ENCODE data around the gene DENND5A. TPM values are rescaled to one million over a fixed set of nuclear protein-coding genes. Genes with fewer than 3 reads are reported as not detected.

Gene DENND5A
- total and polyA plus RNA-seq, 2 of the 8 experiments (the other 6 are each of a cell fraction or from before 2014, with no cell fraction given), result 65.7 to 139 TPM

GRCh38 chr11:9091044-9091922 lies 173.9 kb downstream of the DENND5A start, which contains the start of gene SCUBE2 (continued):
- TF ChIP-seq CTCF (IDR thresholded peaks at IDR 0.05; ENCODE audit: control extremely low read depth in 1 of 3, insufficient read depth in 1 of 3, low read depth in 1 of 3, low read length in 3 of 3), result no peak
- no peak for TF ChIP-seq NRF1 (IDR thresholded peaks at IDR 0.05; ENCODE audit: low read depth, low read length)
- TF ChIP-seq EP300 (IDR thresholded peaks at IDR 0.05; ENCODE audit: borderline replicate concordance in 1 of 2, low read depth in 2 of 2, low read length in 2 of 2), result no peak
- TF ChIP-seq SIN3A (conservative IDR thresholded peaks at IDR 0.05 in 1 of 2, IDR thresholded peaks at IDR 0.05 in 1 of 2; ENCODE audit: low read depth in 1 of 2, low read length in 2 of 2), result no peak
- TF ChIP-seq TBP (IDR thresholded peaks at IDR 0.05; ENCODE audit: low read depth, low read length), result no peak
- no peak for TF ChIP-seq SP2 (IDR thresholded peaks at IDR 0.05; ENCODE audit: low read length)
- TF ChIP-seq NANOG (IDR thresholded peaks at IDR 0.05; ENCODE audit: insufficient read depth, low read depth, low read length, poor library complexity, severe bottlenecking), result no peak
- no peak for TF ChIP-seq CHD2 (IDR thresholded peaks at IDR 0.05; ENCODE audit: low read length)
- peak; percentile 75; the same call in 1 of the 2 replicates for TF ChIP-seq SUZ12 (IDR thresholded peaks at IDR 0.05; ENCODE audit: low read length)
- TF ChIP-seq BACH1 (IDR thresholded peaks at IDR 0.05; ENCODE audit: low read length), result no peak
- TF ChIP-seq, protein P1, sequence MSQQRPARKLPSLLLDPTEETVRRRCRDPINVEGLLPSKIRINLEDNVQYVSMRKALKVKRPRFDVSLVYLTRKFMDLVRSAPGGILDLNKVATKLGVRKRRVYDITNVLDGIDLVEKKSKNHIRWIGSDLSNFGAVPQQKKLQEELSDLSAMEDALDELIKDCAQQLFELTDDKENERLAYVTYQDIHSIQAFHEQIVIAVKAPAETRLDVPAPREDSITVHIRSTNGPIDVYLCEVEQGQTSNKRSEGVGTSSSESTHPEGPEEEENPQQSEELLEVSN (IDR thresholded peaks at IDR 0.05), result peak; percentile 71
- TF ChIP-seq TAF1 (IDR thresholded peaks at IDR 0.05; ENCODE audit: low read depth, low read length), result no peak
- no peak for TF ChIP-seq PHF8 (conservative IDR thresholded peaks at IDR 0.05; ENCODE audit: low read depth, low read length)
- no peak for TF ChIP-seq KDM5A (IDR thresholded peaks at IDR 0.05; ENCODE audit: low read length)
- TF ChIP-seq RAD21 (IDR thresholded peaks at IDR 0.05 in 1 of 2, conservative IDR thresholded peaks at IDR 0.05 in 1 of 2; ENCODE audit: low read depth in 2 of 2, low read length in 2 of 2), result no peak
- TF ChIP-seq, protein P2, sequence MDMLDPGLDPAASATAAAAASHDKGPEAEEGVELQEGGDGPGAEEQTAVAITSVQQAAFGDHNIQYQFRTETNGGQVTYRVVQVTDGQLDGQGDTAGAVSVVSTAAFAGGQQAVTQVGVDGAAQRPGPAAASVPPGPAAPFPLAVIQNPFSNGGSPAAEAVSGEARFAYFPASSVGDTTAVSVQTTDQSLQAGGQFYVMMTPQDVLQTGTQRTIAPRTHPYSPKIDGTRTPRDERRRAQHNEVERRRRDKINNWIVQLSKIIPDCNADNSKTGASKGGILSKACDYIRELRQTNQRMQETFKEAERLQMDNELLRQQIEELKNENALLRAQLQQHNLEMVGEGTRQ (IDR thresholded peaks at IDR 0.05; ENCODE audit: low read length), result no peak
- TF ChIP-seq, protein P3, sequence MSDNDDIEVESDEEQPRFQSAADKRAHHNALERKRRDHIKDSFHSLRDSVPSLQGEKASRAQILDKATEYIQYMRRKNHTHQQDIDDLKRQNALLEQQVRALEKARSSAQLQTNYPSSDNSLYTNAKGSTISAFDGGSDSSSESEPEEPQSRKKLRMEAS (IDR thresholded peaks at IDR 0.05), result peak; percentile 59; the same call in 1 of the 2 replicates
- TF ChIP-seq MAFK (IDR thresholded peaks at IDR 0.05; ENCODE audit: low read depth, low read length), result no peak

Data from H1 (cell line).